ENCODE results near the gene TSFM. TPM values are rescaled to one million over a fixed set of nuclear protein-coding genes. Genes with fewer than 3 reads are reported as not detected.
A peak's percentile ranks its signal among the peaks of the same experiment; 100 is the strongest.

Gene TSFM
- total and polyA plus RNA-seq, 2 of the 13 experiments (the other 11 are each of a cell fraction or from before 2014, with no cell fraction given): 29.8 to 68.3 TPM

- no peak for TF ChIP-seq ZBTB2 (CRISPR knock-in tag; IDR thresholded peaks at IDR 0.05; ENCODE audit: low read depth)
- peak; percentile 55 for TF ChIP-seq RBM39 (IDR thresholded peaks at IDR 0.05; ENCODE audit: low read depth, low read length, poor library complexity, severe bottlenecking)
- TF ChIP-seq ZNF18 (CRISPR knock-in tag; IDR thresholded peaks at IDR 0.05; ENCODE audit: insufficient replicate concordance): no peak
- no peak for TF ChIP-seq ATF1 (CRISPR knock-in tag; IDR thresholded peaks at IDR 0.05)
- TF ChIP-seq ZNF619 (CRISPR knock-in tag; IDR thresholded peaks at IDR 0.05): no peak
- TF ChIP-seq ATF5 (CRISPR knock-in tag; IDR thresholded peaks at IDR 0.05; ENCODE audit: low read depth): no peak
- TF ChIP-seq MXD4 (CRISPR knock-in tag; IDR thresholded peaks at IDR 0.05): no peak
- TF ChIP-seq SALL1 (CRISPR knock-in tag; IDR thresholded peaks at IDR 0.05): peak; percentile 12; the same call in 1 of the 2 replicates
- TF ChIP-seq CCAR2 (optimal IDR thresholded peaks at IDR 0.05; ENCODE audit: low read depth, low read length): no peak
- TF ChIP-seq POLR2A (IDR thresholded peaks at IDR 0.05; ENCODE audit: insufficient read depth in 1 of 2, low read depth in 2 of 2, low read length in 2 of 2): peak in 1 of 2 experiments; percentile 39; a peak in 2 of 4 replicates
- no peak for TF ChIP-seq ZNF317 (CRISPR knock-in tag; IDR thresholded peaks at IDR 0.05)
- TF ChIP-seq ZNF318 (CRISPR knock-in tag; IDR thresholded peaks at IDR 0.05): no peak
Observed at GRCh38 chr12:57844709-57845477, 62.3 kb downstream of the TSFM start (continued).
